GM19328 (cell line): ENCODE results near the gene INO80D.
A peak's percentile ranks its signal among the peaks of the same experiment; 100 is the strongest.
"Not testable (repeated sequence)": the region's sequence is repeated elsewhere in the genome, so short reads cannot be mapped to it uniquely, and the experiment has no call there.

Experiments used
- ATAC-seq: cut with Tn5 transposase; IDR thresholded peaks from one replicate; pipeline ENCODE4 v1.9.1; 2021; ENCODE audit warnings: mild to moderate bottlenecking, moderate library complexity; ENCODE audit not compliant: unreplicated experiment

The INO80D gene

DNA sequence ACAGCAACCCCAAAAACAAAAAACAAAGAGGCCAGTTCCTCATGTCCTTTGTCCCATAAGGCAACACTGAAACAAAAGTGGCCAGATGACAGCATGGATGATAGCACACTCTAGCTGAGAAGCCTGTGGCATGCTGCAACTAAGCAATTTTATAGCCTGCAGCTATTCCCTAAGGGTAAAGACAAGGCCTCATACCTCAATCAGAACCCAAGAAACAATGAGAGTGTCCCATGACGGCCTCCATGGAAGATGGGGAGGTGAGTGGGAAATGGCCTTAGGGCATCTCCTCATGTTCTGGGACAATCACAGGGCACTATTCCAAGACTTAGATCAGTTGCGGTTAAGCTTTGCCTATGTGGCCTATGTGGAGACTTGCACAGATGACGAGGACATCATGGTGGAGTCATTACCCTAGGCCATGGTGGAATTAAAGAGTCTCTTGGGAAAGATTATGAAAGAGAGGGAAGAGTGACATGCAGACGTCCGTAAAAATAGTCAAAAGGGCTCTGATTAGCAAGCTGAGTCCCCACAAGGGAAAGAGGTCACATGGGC, 103.1 kb downstream of the INO80D start:
- ATAC-seq = no peak

- ATAC-seq = not testable (repeated sequence)
These were observed 107.2 kb downstream of the INO80D start for GRCh38 chr2:205978728-205979127.

- ATAC-seq = not testable (repeated sequence)
These were observed 108.3 kb downstream of the INO80D start for GRCh38 chr2:205977699-205978098.

GRCh38 chr2:205976934-205977659, 108.9 kb downstream of the INO80D start:
- not testable (repeated sequence) for ATAC-seq

GRCh38 chr2:205976120-205976814, 109.7 kb downstream of the INO80D start:
- no peak for ATAC-seq

DNA sequence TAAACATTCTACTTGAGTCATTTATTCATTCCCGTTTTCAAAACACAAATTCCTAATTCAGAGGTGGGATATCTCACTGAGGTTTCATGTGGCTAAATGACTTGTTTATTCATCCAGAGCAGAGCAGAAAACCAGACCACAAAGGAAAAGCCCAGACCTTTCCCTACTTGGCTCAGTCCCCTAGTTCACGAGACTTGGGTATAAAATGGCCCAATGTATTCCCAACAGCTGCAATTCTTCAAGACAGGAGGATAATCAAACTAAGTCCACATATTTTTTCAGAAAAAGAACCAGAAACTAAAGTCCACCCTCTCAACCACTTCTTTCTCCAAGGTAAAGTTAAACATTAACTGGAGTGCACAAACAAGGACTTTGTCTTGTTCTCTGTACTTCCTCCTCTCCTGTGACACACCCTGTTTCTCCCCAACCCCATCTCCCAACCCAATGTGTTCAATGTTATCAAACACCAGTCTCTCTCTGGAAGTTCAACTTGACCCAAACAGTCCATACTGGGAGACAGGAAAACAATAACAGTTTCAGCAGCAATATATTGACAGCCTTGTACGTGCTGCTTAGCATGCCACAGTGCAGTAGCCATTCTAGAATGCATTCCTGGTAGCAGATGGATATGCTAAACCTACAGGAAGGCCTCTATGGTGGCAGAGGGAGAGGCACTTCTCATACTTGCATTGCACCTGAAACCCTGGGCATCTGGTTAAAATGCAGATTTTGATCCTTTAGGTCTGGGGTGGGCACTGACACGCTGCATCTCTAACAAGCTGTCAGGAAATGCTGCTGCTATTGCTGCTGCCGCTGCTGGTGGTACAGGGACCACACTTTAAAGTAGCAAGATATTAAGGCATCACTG, 110.7 kb downstream of the INO80D start:
- no peak for ATAC-seq

DNA sequence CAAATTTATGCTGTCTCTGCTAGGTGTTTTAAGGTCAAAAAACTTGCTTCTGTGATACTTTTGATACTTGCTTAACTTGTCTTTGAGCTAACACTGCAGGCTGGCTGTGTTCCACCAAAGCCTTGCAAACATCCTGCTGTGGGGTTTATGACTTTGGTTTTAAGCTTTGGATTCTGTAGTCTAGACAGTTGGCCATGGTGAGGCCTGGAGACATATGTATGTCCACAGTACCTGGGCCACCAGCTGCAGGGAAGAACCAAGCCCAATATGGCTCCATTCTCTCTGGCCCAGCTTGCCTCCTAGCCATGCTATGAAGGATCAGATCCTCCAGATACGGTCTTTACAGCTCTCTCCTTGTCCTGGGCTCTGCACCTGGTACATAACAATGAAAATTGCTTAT, 113.9 kb downstream of the INO80D start:
- ATAC-seq = no peak

DNA sequence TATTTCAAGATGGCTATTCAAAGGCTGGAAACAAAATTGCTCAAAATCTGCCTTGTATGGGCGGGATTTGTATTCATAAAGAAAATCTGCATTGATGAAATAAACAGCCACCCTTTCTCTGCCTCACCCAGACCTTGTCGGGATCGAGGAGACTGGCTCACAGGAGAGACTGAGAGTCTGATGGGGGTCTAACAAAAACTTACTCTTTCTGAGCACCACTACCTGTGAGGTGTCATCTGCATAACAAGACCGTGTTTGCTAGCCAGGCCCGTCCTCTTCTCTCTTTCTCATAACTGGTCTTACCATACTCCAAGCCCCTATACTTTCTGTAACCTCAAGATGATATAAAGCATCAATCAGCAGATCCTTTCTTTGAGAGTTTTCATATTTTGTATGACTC, 115.6 kb downstream of the INO80D start:
- ATAC-seq = no peak

- ATAC-seq = no peak
These were observed 116.4 kb downstream of the INO80D start for GRCh38 chr2:205969584-205969983.

DNA sequence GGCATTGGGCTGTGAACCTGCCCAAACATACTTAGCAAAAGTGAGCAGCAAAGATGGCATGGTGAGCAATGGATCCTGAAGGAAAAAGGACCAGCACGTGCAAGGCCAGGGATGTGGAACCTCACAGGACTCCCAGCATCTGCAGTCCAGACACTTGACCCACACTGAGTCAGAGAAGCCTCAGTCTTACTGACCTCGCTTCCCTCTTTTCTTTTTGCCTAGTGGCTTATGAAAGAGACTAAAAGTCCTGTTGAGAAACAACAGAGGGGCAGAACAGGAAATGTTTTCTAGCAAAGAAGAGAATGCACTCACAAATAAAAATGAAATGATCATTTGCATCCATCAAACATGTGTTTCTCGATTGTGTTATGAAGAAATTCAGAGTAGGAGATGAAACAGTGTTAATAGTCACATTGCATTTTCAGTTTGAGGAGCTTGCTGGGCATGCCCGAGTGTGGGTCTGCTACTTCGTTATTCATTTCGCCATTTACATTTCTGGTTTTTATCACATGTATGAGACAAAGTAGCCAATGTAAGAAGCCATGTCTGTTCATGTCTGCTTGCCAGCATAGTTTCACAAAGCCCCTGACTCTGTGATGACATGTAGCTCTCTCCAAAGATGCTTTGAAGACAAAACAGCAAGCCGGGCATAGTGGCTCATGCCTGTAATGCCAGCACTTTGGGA, 118.4 kb downstream of the INO80D start:
- no peak for ATAC-seq

GRCh38 chr2:205965707-205966106, 120.3 kb downstream of the INO80D start:
- no peak for ATAC-seq

GRCh38 chr2:205964111-205964761, 121.7 kb downstream of the INO80D start:
- no peak for ATAC-seq

DNA sequence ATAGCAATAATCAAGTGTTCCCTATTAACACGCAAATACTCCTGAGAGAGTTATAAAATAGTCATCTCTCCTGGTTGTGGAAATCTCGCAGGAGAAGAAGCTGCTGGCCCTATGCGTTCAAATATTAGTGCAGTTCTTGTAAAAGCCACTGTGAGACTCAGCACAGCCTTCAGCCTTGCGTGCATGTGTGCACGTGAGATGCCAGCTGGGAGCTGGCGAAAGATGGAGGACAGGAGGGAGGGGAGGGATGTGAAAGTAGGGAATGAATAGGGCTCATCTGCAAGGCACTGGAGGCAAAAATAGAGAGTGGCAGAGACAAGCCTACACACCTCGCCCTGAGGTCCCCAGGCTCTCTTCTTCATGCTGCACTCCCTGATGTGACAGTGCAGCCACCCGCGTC, 126.5 kb downstream of the INO80D start:
- ATAC-seq = no peak

DNA sequence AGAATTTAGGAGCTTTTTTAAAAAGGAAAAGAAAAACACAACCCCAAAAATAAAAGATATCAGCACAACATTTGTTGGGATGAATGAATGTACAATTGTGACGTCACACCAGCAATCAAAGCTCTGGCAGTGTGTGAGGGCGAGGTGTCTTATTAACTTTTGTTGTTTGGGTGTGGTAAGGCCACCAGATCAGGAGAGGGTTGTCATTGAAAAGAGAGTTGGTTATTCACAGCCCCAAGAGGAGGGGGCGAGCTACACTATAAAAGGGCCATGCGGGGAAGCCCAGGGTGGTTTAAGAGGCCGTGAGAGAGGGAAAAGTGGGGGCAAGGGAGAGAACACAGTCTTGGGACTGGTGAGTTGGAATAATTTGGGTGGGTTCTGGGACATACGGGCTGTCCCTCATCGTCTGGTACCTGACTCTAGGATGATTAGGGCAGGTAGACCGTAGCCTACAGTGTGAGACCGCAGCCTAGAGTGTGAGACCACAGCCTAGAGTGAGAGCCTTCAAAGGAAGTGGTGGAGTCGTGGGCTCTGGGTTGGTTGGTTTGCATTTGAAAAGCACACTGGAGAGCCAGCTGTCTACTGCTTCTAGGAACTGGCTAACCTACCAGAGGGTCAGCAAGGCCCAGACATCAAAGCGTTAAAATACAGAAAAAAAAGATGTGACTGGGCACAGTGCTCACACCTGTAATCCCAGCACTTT, 128.4 kb downstream of the INO80D start:
- no peak for ATAC-seq

DNA sequence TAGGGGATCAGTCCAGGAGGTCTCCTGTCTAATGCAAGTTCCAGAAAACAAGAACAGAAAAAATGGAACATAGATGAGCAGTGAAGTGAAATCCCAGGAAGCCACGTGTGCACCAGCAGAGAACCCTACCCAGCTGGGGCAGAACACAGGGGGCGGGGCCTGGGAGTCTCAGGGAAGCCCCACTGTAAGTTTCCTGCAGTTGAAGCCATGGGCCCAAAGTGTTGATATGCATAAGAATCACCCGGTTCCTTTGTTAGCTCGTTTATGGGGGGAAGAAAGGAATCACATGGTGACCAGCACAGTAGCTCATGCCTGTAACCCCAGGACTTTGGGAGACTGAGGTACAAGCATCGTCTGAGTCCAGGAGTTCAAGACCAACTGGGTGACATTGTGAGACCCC, 131.3 kb downstream of the INO80D start:
- no peak for ATAC-seq

GRCh38 chr2:205952282-205952681, 133.7 kb downstream of the INO80D start:
- ATAC-seq = no peak

GRCh38 chr2:205948883-205949282, 137.1 kb downstream of the INO80D start:
- ATAC-seq = no peak

GRCh38 chr2:205948496-205948837, 137.5 kb downstream of the INO80D start:
- no peak for ATAC-seq

DNA sequence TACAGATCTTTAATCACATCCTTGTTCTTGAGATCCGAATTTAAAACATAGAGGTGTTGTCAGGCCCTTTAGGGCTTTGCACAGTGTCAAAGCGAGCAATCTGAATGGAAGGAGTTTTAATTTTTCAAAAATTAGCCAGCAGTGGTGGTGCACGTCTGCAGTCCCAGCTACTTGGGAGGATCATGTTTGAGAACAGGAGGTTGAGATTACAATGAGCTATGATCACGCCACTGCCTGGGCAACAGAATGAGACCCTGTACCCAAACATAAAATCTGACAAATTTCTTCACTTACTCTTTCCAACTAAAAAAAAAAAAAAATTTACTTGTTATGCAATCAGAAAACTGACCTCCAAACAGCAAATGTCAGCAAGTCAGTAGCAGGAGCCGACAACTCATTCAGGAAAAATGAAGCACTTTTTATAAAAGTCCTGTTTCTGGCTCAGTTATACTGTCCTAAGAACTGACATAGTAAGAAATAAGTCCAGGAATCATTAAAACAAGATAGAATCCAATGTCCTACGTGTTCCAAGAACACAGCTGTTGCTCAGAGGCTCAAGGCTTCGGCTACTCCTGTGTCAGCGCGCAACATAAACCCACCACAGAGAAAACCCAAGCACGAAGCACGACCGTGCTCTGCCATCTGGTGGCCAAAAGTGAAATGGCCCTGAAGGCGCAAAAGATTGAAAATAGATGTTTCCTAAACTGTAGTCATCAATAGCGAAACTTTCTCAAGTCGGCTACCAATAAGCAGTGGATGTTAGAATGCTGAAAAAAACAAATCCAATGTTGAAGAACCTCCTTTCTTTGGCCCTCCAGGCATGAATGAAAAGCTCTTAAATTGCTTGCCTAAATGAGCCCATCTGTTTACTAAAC, 138.1 kb downstream of the INO80D start:
- ATAC-seq = peak; percentile 87
